NCI-H146 (cell line): ENCODE data around the gene EVC.
"Not testable (repeated sequence)": the region's sequence is repeated elsewhere in the genome, so short reads cannot be mapped to it uniquely, and the experiment has no call there.

ENCODE experiments used
- DNase-seq: peaks from one replicate; lab custom pipeline; 2025; lab: John Stamatoyannopoulos, UW

EVC gene

GRCh38 chr4:5843573-5844530 lies 132.9 kb downstream of the EVC start:
- no peak for DNase-seq

- DNase-seq, result no peak
These were observed 134.3 kb downstream of the EVC start for GRCh38 chr4:5845035-5845905.

GRCh38 chr4:5851637-5852301 lies 140.8 kb downstream of the EVC start:
- no peak for DNase-seq

- DNase-seq, result no peak
These were observed 141.7 kb downstream of the EVC start for GRCh38 chr4:5852523-5853202.

- DNase-seq, result no peak
These were observed 143.9 kb downstream of the EVC start for GRCh38 chr4:5854929-5855328.

GRCh38 chr4:5856362-5856761 lies 145.4 kb downstream of the EVC start:
- not testable (repeated sequence) for DNase-seq

GRCh38 chr4:5857199-5857598 lies 146.2 kb downstream of the EVC start:
- DNase-seq, result no peak

- no peak for DNase-seq
These were observed 147.2 kb downstream of the EVC start for GRCh38 chr4:5858020-5858769.

GRCh38 chr4:5863461-5864113 lies 152.6 kb downstream of the EVC start:
- DNase-seq, result no peak
